ENCODE measurements around the gene SLC22A23.

SLC22A23 gene

DNA sequence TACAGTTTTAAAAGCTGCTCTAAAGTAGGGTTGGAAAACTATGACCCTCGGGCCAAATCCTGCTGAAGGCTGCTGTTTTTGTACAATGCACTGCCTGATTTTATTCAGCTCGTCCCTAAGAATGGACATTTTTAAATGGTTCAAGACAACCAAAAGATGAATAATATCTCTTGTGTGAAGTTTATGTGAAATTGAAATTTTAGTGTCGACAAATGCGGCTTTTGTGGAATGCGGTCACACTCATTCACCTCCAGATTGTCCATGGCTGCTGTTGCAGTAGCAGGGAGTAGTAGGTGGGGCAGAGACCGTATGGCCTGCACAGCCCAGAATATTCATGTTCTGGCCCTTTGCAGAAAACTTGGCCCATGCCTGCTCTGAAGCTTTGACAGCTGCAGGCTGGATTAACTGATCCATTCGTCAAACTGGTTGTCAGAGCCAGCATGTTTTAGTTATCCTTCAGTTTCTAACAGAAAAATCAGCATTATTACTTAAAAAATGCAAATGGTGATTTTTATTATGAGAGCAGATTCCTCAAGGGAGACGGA is 106.5 kb downstream of the SLC22A23 start:
- DNase-seq: no peak

- no peak for DNase-seq
Observed at GRCh38 chr6:3349388-3350251, 107.2 kb downstream of the SLC22A23 start.

- DNase-seq: no peak
Observed at GRCh38 chr6:3348821-3349220, 108.0 kb downstream of the SLC22A23 start.

DNA sequence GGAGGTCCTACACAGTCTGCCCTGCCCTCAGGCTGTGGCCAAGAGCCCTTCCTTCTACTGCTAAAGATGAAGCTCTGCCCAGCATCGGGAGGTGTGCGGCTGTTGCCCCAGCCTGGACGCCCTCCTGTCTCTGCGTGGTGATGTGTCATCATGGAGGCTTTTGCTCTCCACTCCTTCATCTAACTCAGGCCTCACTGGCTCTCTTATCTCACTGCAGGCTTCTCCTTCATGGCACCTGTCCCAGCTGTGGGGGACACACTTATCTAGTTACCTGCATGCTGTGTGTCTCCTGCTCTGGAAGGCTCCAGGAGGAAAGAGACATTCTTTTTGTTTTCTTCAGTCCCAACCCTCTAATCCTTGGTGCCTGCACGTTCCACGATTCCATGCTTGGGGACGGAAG is 109.0 kb downstream of the SLC22A23 start:
- no peak for DNase-seq

DNA sequence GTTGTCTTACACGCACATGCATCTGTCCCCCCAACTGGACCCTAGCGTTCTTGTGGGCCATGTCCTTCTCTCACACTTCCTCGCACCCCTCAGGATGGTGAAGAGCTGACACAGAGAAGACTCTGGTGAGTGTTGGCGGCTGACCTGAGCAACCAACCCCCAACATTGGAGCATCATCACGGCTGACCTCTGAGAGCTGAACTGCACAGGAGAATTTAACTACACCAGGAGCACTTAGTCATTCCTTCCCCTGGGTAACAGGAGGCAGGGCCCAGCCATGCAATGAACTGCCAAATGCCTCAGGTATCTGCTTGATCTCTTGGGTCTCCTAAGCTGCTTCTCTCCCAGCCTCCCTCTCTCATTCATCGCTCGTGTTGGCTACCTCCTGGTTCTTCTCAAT is 109.6 kb downstream of the SLC22A23 start:
- no peak for DNase-seq

DNA sequence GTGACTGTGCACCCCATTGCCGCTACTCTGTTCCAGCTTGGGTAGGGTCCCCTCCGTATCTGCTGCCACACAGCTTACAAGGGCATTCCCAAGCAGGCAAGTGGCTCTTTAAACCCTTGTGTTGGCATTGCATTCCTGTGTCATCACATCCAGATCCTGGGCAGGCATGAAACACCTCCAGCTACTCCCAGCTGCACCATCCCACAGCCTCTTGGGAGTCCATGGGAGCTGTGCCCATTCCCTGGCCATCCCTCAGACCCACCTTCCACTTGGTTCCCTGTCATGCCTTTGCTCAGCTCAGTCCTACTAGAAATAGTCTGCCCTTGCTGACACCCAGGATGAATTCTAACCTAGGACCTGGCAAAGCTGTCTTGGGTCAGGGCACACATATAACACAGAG is 110.4 kb downstream of the SLC22A23 start:
- DNase-seq: no peak

DNA sequence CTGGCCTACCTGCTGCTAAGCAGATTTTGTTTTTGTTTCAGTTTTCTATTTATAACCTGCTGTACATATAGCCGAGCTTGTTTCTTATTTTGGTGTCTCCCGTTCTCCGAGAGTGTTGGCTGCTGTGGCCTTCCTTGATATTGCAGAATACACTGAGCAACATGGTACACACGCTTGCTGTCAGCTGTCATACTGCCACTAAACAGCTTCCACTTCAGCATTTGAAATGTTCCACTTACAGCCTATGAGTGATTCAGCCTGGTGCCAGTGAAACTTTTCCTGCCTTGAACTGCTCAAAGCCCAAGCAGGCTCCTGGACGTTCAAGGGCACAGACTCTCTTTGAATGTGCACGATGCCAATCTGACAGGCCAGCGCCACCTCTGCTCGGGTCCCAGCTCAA is 111.0 kb downstream of the SLC22A23 start:
- DNase-seq: no peak

GRCh38 chr6:3343089-3343883 is 113.6 kb downstream of the SLC22A23 start:
- DNase-seq: no peak

DNA sequence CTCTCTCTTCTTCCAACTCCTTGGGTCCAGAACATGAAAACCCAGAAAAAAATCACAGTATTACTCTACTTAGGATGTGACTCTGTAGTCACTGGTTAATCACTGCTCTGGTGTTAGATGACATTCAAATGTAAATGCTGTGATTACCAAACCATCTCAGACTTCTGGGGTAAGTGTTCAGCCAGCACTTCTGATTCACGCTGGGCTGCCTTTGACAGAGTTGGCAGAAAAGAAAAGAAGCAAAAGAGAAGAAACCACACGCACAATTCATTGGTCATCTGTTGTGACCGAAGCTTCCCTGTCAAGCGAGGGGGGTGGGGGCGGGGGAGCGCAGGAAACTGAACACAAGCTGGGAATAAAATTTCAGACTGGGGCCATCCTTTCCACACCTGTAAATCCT is 115.4 kb downstream of the SLC22A23 start:
- no peak for DNase-seq

DNA sequence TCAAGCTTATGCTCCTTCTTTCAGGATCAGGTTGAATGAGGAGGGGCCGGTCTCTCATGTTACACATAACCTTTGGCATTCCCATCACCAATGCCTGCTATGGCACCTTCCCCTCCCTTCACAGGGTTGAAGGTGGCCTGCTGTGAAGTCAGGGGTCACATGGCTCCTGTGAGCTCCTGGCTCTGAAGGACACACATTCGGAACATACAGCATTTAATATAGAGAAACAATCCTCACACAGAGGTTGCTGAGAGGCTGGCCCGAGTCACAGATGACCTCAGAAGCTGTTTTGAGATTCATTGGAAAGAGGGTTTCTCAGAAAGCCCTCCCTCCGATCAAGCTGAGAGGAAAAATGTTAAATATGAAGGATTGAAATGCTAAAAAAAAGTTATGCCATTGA is 116.0 kb downstream of the SLC22A23 start:
- DNase-seq: no peak

DNA sequence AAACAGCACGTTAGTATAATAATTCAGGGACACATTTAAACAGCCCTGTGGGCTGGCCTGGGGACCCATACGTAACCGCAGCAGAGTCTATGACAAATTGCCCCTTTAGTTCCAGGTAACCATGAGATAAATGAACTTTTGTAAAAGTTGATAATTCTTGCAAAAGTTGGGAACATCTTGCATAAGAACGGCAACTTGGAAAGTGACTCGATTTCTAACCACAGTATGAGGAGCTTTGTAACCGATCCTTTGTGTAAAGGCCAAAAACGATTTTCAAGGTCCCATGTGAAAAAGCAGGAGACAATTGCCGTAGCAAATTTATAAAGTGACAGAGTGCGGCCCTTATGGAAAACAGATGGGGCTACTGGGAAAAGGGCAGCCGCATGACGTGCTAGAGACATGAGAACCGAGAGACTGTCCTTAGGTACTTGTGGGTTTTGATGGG is 116.5 kb downstream of the SLC22A23 start:
- no peak for DNase-seq

GRCh38 chr6:3339811-3340210 is 117.0 kb downstream of the SLC22A23 start:
- no peak for DNase-seq

DNA sequence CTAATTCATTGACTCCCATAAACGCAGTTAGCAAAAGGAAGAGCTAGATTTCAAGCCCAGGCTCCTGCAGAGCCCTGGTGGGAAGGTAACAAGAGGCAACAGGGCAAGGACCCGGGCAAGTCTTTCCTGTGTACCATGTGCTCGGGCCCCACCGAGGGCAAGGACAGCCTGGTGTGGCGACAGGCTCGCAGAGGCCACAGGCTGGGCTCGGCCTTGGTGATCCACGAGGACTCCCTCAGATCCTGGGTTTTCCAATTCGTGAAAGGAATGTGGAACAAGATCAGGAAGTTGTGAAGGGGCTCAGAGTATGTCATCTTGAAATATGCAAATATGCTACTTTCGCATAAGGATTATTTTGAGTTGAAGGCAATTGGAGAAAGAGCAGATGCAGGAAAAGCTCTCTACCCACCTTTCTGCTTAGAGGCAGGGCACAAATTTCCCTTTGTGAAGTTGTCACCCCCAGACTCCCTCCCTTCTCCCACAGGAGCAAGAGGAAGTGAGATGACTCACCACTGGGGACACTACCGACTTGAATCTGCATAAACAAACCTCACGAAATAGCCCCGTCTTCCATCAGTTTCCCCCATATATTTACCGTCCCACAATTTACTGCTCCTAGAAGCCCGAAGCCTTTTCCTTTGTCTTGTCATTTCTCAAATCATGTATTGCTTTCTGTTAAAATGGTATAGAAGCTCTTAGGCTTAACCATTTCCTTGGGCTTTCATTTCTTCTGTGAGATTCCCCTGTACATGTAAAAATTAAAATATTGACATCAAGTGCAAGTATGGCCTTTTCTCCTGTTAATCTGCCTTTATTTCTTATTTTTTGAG is 119.1 kb downstream of the SLC22A23 start:
- no peak for DNase-seq

DNA sequence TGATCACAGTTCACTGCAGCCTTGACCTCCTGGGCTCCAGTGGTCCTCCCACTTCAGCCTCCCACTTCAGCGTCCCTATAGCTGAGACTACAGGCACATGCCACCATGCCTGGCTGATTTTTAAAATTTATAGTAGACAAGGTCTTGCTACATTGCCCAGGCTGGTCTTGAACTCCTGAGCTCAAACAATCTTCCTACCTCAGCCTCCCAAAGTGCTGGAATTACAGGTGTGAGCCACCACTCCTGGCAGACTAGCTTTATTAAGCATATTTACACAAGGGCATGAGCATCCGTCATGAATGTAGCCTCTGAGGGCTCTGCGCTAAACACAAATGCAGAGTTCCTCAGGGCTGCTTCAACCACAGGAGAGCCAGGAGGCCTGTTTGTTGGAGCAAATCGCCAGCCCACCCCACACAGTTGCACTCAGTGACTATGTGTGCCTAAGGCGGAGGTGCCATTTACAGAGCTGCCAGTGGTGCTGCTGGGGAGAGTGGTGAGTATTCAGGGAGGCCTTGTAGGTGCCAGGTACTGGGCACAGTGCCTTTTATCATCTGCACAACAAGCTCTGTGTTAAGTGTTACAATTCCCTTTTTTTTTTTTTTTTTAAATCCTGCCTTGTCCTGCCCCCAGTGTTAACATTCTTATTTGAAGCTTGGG is 119.9 kb downstream of the SLC22A23 start:
- DNase-seq: no peak

- no peak for DNase-seq
Observed at GRCh38 chr6:3336066-3336786, 120.6 kb downstream of the SLC22A23 start.

DNA sequence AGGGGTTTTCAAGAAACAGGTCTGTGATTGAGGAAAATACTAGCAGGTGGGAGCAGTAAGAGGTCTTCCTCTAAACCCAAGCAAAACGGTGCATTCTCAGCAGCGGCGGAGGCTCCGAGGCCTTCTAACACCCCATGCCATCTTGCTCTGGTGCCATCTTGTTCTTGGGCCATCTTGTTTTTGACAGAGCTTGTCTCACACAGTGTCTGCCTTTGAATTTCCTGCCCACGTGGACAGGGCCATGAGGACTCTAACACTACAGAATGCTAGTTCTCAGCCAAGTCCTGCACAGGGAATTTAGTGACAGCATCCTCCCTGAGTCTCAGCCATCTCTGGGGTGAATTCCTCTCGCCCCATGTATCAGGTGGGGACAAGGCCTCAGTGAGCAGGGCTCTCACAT is 121.7 kb downstream of the SLC22A23 start:
- DNase-seq: no peak

GRCh38 chr6:3334555-3334954 is 122.3 kb downstream of the SLC22A23 start:
- no peak for DNase-seq

DNA sequence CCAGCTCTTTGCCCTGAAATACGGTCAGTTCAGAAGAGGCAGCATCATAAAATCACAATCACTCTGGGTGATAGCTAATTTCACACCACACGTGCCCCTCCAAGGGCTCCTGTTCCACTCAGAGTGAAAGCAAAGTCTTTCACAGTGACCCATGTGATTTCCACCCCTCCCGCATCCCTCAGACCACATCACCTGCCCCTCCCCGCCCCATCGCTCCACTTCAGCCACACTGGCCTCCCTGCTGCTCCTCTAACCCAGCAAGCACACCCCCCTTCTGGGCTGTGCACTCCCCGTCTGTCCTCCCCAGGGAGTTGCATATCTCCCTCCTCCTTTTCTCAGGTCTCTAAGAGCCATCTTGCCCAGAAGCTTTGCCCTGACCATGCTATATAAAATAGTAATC is 123.6 kb downstream of the SLC22A23 start:
- DNase-seq: no peak

GRCh38 chr6:3331971-3332370 is 124.9 kb downstream of the SLC22A23 start:
- no peak for DNase-seq

DNA sequence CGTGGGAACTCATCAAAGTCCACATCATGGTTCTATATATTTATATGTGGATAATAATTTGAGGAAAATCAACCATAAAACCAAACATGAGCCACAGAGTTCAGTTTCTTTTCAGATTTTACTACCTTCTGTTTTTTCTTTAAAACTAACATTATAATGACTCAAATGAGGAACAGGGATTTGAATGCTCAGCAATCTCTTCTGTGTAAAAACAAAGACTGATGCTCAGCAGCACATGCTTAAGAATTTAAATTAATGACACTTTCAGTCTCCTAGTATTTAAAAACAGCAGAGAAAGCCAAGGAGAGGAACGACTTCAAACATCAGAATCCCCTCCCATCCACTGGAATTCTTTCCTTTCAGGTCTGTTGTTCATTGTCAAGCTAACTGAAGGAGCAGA is 125.4 kb downstream of the SLC22A23 start:
- no peak for DNase-seq

- DNase-seq: no peak
Observed at GRCh38 chr6:3330199-3330598, 126.7 kb downstream of the SLC22A23 start.

Data from NCI-H1930 (cell line).